H1 (cell line): ENCODE results near the gene IST1. TPM values are rescaled to one million over a fixed set of nuclear protein-coding genes. Genes with fewer than 3 reads are reported as not detected.
A peak's percentile ranks its signal among the peaks of the same experiment; 100 is the strongest.

ENCODE experiments used
- CTCF ChIA-PET: fragments of 300-600 bp; sonication (Branson Sonifier 250); formaldehyde crosslinking; loops from one replicate; lab custom pipeline; 2021; ENCODE audit not compliant: partially characterized antibody; lab: Charles Lee
- POLR2A ChIA-PET: fragments of 300-600 bp; sonication (Branson Sonifier 250); formaldehyde crosslinking; loops from one replicate; lab custom pipeline; 2021; ENCODE audit warnings: inconsistent platforms; ENCODE audit not compliant: partially characterized antibody; lab: Charles Lee
- DNase-seq, 2 experiments: peaks; one replicate each; pipeline versions ENCODE4 v3.0.0 to v3.0.0-alpha.2; 2010 to 2022; ENCODE audit warnings: low spot score in 2 of 2, low read depth in 1 of 2, mixed read lengths in 1 of 2
- FAIRE-seq: peaks from 2 replicates; lab custom pipeline; 2011; peaks lifted over from hg19 to GRCh38; lab: Jason Lieb, UNC
- H2AFZ ChIP-seq: 2 replicates; pipeline ENCODE4 v1.8.1; 2012; ENCODE audit warnings: low read length, inconsistent platforms
- H2AK5ac ChIP-seq: 2 replicates; pipeline ENCODE4 v1.6.1; 2013; ENCODE audit warnings: low read depth, low read length
- H2BK120ac ChIP-seq: replicated peaks from 2 replicates; pipeline ENCODE3; 2013; ENCODE audit warnings: low read depth, low read length, inconsistent platforms
- H2BK12ac ChIP-seq: 2 replicates; pipeline ENCODE4 v1.6.1; 2013; ENCODE audit warnings: low read depth, low read length
- H2BK15ac ChIP-seq: 2 replicates; pipeline ENCODE4 v1.6.1; 2013; ENCODE audit warnings: low read length
- H2BK20ac ChIP-seq: 2 replicates; pipeline ENCODE4 v1.6.1; 2013; ENCODE audit warnings: low read length
- H2BK5ac ChIP-seq: 2 replicates; pipeline ENCODE4 v1.6.1; 2013; ENCODE audit warnings: low read depth, low read length
- H3K14ac ChIP-seq: 2 replicates; pipeline ENCODE4 v1.6.1; 2013; ENCODE audit warnings: inconsistent platforms; ENCODE audit not compliant: insufficient read length
- H3K18ac ChIP-seq: 2 replicates; pipeline ENCODE4 v1.6.1; 2013; ENCODE audit warnings: low read length; ENCODE audit errors: extremely low read depth
- H3K23ac ChIP-seq: 2 replicates; pipeline ENCODE4 v1.6.1; 2013; ENCODE audit warnings: inconsistent platforms; ENCODE audit not compliant: insufficient read length
- H3K23me2 ChIP-seq: 2 replicates; pipeline ENCODE4 v1.6.1; 2013; ENCODE audit warnings: low read depth, low read length
- H3K27ac ChIP-seq: 2 replicates; pipeline ENCODE4 v1.6.1; 2011; ENCODE audit warnings: low read depth, low read length, inconsistent platforms
- H3K27me3 ChIP-seq, 4 experiments: replicated peaks in 1 of 4; 1 replicate in 1 of 4; 2 replicates in 3 of 4; pipeline versions ENCODE4 v1.6.1 to v1.8.1; 2011 to 2013; ENCODE audit warnings: low read length in 3 of 4, mild to moderate bottlenecking in 3 of 4, inconsistent platforms in 2 of 4, mixed read lengths in 2 of 4, moderate library complexity in 1 of 4; ENCODE audit not compliant: control insufficient read depth in 3 of 4, insufficient read depth in 3 of 4; ENCODE audit errors: extremely low read depth in 1 of 4
- H3K36me3 ChIP-seq, 4 experiments: 2 replicates each; pipeline versions ENCODE4 v1.6.1 to v1.8.1; 2011 to 2013; ENCODE audit warnings: mild to moderate bottlenecking in 4 of 4, low read length in 3 of 4, moderate library complexity in 2 of 4, control low read depth in 1 of 4, inconsistent platforms in 1 of 4; ENCODE audit not compliant: insufficient read depth in 4 of 4, control insufficient read depth in 2 of 4
- H3K4ac ChIP-seq: replicated peaks from 2 replicates; pipeline ENCODE3; 2013; ENCODE audit warnings: low read length, low read depth, mixed read lengths, inconsistent platforms; ENCODE audit not compliant: insufficient read length
- H3K4me1 ChIP-seq, 4 experiments: replicated peaks in 1 of 4; 1 replicate in 1 of 4; 2 replicates in 3 of 4; pipeline versions ENCODE4 v1.6.1 to v1.8.1; 2011 to 2013; ENCODE audit warnings: low read length in 3 of 4, inconsistent platforms in 2 of 4, mixed read lengths in 1 of 4; ENCODE audit not compliant: insufficient read depth in 4 of 4, control insufficient read depth in 3 of 4
- H3K4me2 ChIP-seq, 2 experiments: 2 replicates each; pipeline versions ENCODE4 v1.6.1 to v1.8.1; 2011 to 2013; ENCODE audit warnings: low read depth in 2 of 2, low read length in 2 of 2, control low read depth in 1 of 2, inconsistent platforms in 1 of 2, mild to moderate bottlenecking in 1 of 2; ENCODE audit not compliant: insufficient read depth in 1 of 2
- H3K4me3 ChIP-seq, 4 experiments: fragments of 200-600, 300-600 bp in 1 of 4; sonication (generic), shearing (Covaris generic), sonication (Bioruptor Twin) in 1 of 4; 2 replicates each; pipeline versions ENCODE4 v1.5.1 to v1.8.1; 2011 to 2016; ENCODE audit warnings: low read length in 4 of 4, low read depth in 3 of 4, control low read depth in 2 of 4, inconsistent platforms in 2 of 4, mild to moderate bottlenecking in 2 of 4, mixed read lengths in 1 of 4, moderate library complexity in 1 of 4; ENCODE audit not compliant: insufficient read depth in 2 of 4; ENCODE audit errors: extremely low read depth in 1 of 4
- H3K56ac ChIP-seq: replicated peaks from 2 replicates; pipeline ENCODE3; 2013; ENCODE audit warnings: low read depth, mild to moderate bottlenecking, mixed read lengths, low read length, inconsistent platforms; ENCODE audit not compliant: insufficient read length
- H3K79me1 ChIP-seq: 2 replicates; pipeline ENCODE4 v1.6.1; 2013; ENCODE audit warnings: low read depth, low read length, control low read depth
- H3K79me2 ChIP-seq, 2 experiments: 2 replicates each; pipeline versions ENCODE4 v1.6.1 to v1.8.1; 2012 to 2013; ENCODE audit warnings: low read length in 2 of 2, mild to moderate bottlenecking in 2 of 2, inconsistent platforms in 1 of 2; ENCODE audit not compliant: insufficient read depth in 2 of 2, control insufficient read depth in 1 of 2
- H3K9ac ChIP-seq, 4 experiments: replicated peaks in 1 of 4; 1 replicate in 1 of 4; 2 replicates in 3 of 4; pipeline versions ENCODE4 v1.6.1 to v1.8.1; 2011 to 2013; ENCODE audit warnings: low read depth in 3 of 4, low read length in 3 of 4, control low read depth in 2 of 4, mild to moderate bottlenecking in 2 of 4, moderate library complexity in 2 of 4, inconsistent platforms in 1 of 4; ENCODE audit errors: extremely low read depth in 1 of 4
- H3K9me3 ChIP-seq, 2 experiments: 2 replicates each; pipeline versions ENCODE4 v1.6.1 to v1.8.1; 2012 to 2013; ENCODE audit warnings: mild to moderate bottlenecking in 2 of 2, moderate library complexity in 2 of 2, control low read depth in 1 of 2, inconsistent platforms in 1 of 2, low read depth in 1 of 2, low read length in 1 of 2, mixed read lengths in 1 of 2; ENCODE audit not compliant: insufficient read depth in 2 of 2
- H4K20me1 ChIP-seq, 2 experiments: replicated peaks in 1 of 2; 2 replicates each; pipeline versions ENCODE3 to v1.8.1; 2011 to 2013; ENCODE audit warnings: inconsistent platforms in 2 of 2, low read length in 2 of 2, mild to moderate bottlenecking in 1 of 2; ENCODE audit not compliant: insufficient read depth in 2 of 2, control insufficient read depth in 1 of 2
- H4K5ac ChIP-seq: 2 replicates; pipeline ENCODE4 v1.6.1; 2013; ENCODE audit warnings: low read length, low read depth, mixed read lengths, inconsistent platforms; ENCODE audit not compliant: insufficient read length
- H4K8ac ChIP-seq: 2 replicates; pipeline ENCODE4 v1.8.0; 2013; ENCODE audit warnings: mild to moderate bottlenecking, moderate library complexity, low read length, inconsistent platforms; ENCODE audit not compliant: insufficient read depth; ENCODE audit errors: extremely low read depth
- H4K91ac ChIP-seq: replicated peaks from 2 replicates; pipeline ENCODE3; 2013; ENCODE audit warnings: low read length, mixed read lengths, inconsistent platforms; ENCODE audit not compliant: insufficient read length
- BACH1 ChIP-seq: IDR thresholded peaks from 2 replicates; pipeline ENCODE4 v1.6.1; 2012; ENCODE audit warnings: low read length, improper control_type of control experiment
- CHD1 ChIP-seq: IDR thresholded peaks from 2 replicates; pipeline ENCODE4 v1.6.1; 2012; ENCODE audit warnings: low read depth, low read length, improper control_type of control experiment
- CTBP2 ChIP-seq: IDR thresholded peaks from 2 replicates; pipeline ENCODE4 v1.7.0; 2011; ENCODE audit warnings: borderline replicate concordance, mild to moderate bottlenecking, moderate library complexity, mixed read lengths, low read length; ENCODE audit not compliant: insufficient read depth, insufficient read length
- EZH2 ChIP-seq: fragments of 200-600 bp; sonication (generic); IDR thresholded peaks from 2 replicates; pipeline ENCODE4 v1.7.1; 2012; ENCODE audit warnings: low read depth, mild to moderate bottlenecking, moderate library complexity, low read length, inconsistent platforms; ENCODE audit not compliant: severe bottlenecking
- JUND ChIP-seq: IDR thresholded peaks from 2 replicates; pipeline ENCODE4 v1.6.1; 2011; ENCODE audit warnings: mild to moderate bottlenecking, improper control_type of control experiment, low read length
- KDM1A ChIP-seq: fragments of 200-600, 300-600 bp; sonication (generic); IDR thresholded peaks from 2 replicates; pipeline ENCODE4 v1.7.1; 2016; ENCODE audit warnings: mild to moderate bottlenecking, low read length, borderline replicate concordance
- KDM5A ChIP-seq: fragments of 200-600 bp; IDR thresholded peaks from 2 replicates; pipeline ENCODE4 v1.7.1; 2012; ENCODE audit warnings: mild to moderate bottlenecking, low read length, inconsistent platforms, mixed read lengths
- MAFK ChIP-seq: IDR thresholded peaks from 2 replicates; pipeline ENCODE4 v1.6.1; 2012; ENCODE audit warnings: low read depth, mild to moderate bottlenecking, improper control_type of control experiment, low read length
- NANOG ChIP-seq: IDR thresholded peaks from 2 replicates; pipeline ENCODE4 v1.6.1; 2011; ENCODE audit warnings: low read length, low read depth, mild to moderate bottlenecking, inconsistent platforms; ENCODE audit not compliant: insufficient read depth, poor library complexity, severe bottlenecking
- POLR2A ChIP-seq, 2 experiments: IDR thresholded peaks; 1 replicate in 1 of 2; 2 replicates in 1 of 2; pipeline ENCODE4 v1.6.1; 2011; ENCODE audit warnings: low read depth in 2 of 2, low read length in 2 of 2, mild to moderate bottlenecking in 2 of 2; ENCODE audit errors: control extremely low read depth in 1 of 2
- TAF1 ChIP-seq: IDR thresholded peaks from 2 replicates; pipeline ENCODE4 v1.6.1; 2011; ENCODE audit warnings: mild to moderate bottlenecking, low read depth, low read length
- YY1 ChIP-seq: IDR thresholded peaks from 2 replicates; pipeline ENCODE4 v1.6.1; 2011; ENCODE audit warnings: low read depth, mild to moderate bottlenecking, low read length
- WGBS, 2 experiments: shearing (Covaris generic) in 1 of 2; methylation state at CpG; one replicate each; pipeline versions ENCODE4 v1.1.6 to v1.1.7; 2013 to 2015; ENCODE audit warnings: low lambda C conversion rate in 2 of 2, mixed read lengths in 2 of 2, inconsistent platforms in 1 of 2, low coverage in 1 of 2, missing lambda C conversion rate in 1 of 2; ENCODE audit not compliant: insufficient replicate concordance in 2 of 2, insufficient coverage in 1 of 2, insufficient read length in 1 of 2; ENCODE audit errors: extremely low coverage in 1 of 2, missing lambda C conversion rate in 1 of 2; 5-methylcytosine and 5-hydroxymethylcytosine counted together
- polyA plus RNA-seq, 7 experiments: library from polyadenylated mRNA; depleted of rRNA in 3 of 7; stranded (reverse) in 5 of 7; unstranded in 2 of 7; fragments of >200 nt in 5 of 7; fragments of 200-250 nt in 2 of 7; gene quantifications; 1 replicate in 5 of 7; 2 replicates in 1 of 7; 4 replicates in 1 of 7; pipeline versions ENCODE4 v1.2.1 to v1.2.3, GENCODE V29; 2011 to 2013; ENCODE audit warnings: missing spikeins in 2 of 7, mixed read lengths in 2 of 7
- total RNA-seq: library from RNA; stranded (reverse); fragmentation: NEBNext Ultra II Directional; extraction: Animal tissue kit (Norgen Biotek cat#: 25700); gene quantifications from 2 replicates; pipeline ENCODE4 v1.2.1, GENCODE V29; 2021
- TF ChIP-seq, protein P1 (sequence below): IDR thresholded peaks from 2 replicates; pipeline ENCODE4 v1.6.1; 2012; ENCODE audit warnings: inconsistent platforms

Gene IST1
- total and polyA plus RNA-seq, 2 of the 8 experiments (the other 6 are each of a cell fraction or from before 2014, with no cell fraction given): 190 to 248 TPM

DNA sequence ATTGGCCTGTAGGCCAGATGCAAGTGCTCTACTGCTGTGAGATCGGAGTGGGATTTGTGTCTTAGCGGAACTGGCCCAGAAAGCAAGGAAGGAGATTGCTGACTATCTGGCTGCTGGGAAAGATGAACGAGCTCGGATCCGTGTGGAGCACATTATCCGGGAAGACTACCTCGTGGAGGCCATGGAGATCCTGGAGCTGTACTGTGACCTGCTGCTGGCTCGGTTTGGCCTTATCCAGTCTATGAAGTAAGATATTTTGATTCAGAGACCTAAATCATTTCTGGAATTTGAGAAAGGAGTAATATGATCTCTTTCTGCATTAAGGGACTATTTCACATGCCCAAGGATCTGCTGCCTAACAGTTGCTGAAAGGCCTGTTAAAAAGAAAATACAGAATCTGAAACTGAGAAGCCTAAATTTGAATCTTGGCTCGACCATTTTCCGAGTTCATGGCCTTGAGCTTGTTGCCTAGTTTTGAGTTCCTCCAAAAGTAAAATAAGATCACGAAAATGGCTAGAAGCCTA is 21.1 kb downstream of the IST1 start:
- Histone ChIP-seq H2BK5ac (no peak overlapping the region), H3K4ac (no peak overlapping the region), H3K9me3 (no peaks in the 10 kb centered on the region), H3K4me2 (no peak overlapping the region), H2AFZ (no peak overlapping the region), H3K23me2 (no peaks in the 10 kb centered on the region), H2BK15ac (no peak overlapping the region), H3K4me3 (no peak overlapping the region), H3K79me2 (peaks cover 32 to 100% of the 10 kb centered on the region in 2 experiments), H3K4me1 (peaks cover 0 to 2% (median 0%) of the 10 kb centered on the region in 4 experiments; a peak in 3 of 7 replicates), H3K18ac (no peak overlapping the region), H2BK120ac (no peak overlapping the region), H3K23ac (no peak overlapping the region), H3K56ac (no peak overlapping the region), H4K8ac (peak overlapping the region; percentile 59), H2BK20ac (no peak overlapping the region), H3K27me3 (no peaks in the 10 kb centered on the region), H2AK5ac (no peak overlapping the region), H2BK12ac (no peak overlapping the region), H3K36me3 (peaks cover 24 to 70% (median 40%) of the 10 kb centered on the region in 4 experiments), H4K20me1 (peaks cover 13 to 18% of the 10 kb centered on the region in 2 experiments), H3K27ac (no peak overlapping the region), H4K5ac (no peak overlapping the region), H3K9ac (no peak overlapping the region), H3K79me1 (peaks cover 6% of the 10 kb centered on the region), H3K14ac (no peak overlapping the region), H4K91ac (no peak overlapping the region)
- FAIRE-seq (no peak), DNase-seq (no peak)
- POLR2A ChIA-PET: interaction anchor here (1.0 to 2.1 kb wide), 3 partner anchors 13 to 36 kb away, joined by 4 to 9 read pairs (median 6); partner anchors contain the start of gene IST1
- WGBS, 2 experiments: 93% methylated on average over 11 of the region's 11 CpGs; no CpG with 5 or more reads in 1 of the 2 experiments
- CTCF ChIA-PET: interaction anchor here (0.6 to 1.9 kb wide), 8 partner anchors 11 to 1082 kb away, joined by 3 to 6 read pairs (median 3); no protein-coding TSS in a partner anchor
- no peak for TF ChIP-seq TAF1
- no peak for TF ChIP-seq NANOG
- TF ChIP-seq KDM1A: no peak
- no peak for TF ChIP-seq CTBP2
- TF ChIP-seq YY1: no peak
- TF ChIP-seq, protein P1, sequence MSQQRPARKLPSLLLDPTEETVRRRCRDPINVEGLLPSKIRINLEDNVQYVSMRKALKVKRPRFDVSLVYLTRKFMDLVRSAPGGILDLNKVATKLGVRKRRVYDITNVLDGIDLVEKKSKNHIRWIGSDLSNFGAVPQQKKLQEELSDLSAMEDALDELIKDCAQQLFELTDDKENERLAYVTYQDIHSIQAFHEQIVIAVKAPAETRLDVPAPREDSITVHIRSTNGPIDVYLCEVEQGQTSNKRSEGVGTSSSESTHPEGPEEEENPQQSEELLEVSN: no peak
- TF ChIP-seq KDM5A: no peak
- TF ChIP-seq POLR2A (IDR thresholded peaks at IDR 0.05; ENCODE audit: control extremely low read depth in 1 of 2, low read depth in 2 of 2, low read length in 2 of 2): no peak
- TF ChIP-seq JUND: no peak
- TF ChIP-seq EZH2: no peak
- no peak for TF ChIP-seq BACH1
- no peak for TF ChIP-seq CHD1
- TF ChIP-seq MAFK: no peak
